Hypothalamus (tissue), 51 donors: ENCODE results near the gene DTWD2.
"Not testable (repeated sequence)": the region's sequence is repeated elsewhere in the genome, so short reads cannot be mapped to it uniquely, and the experiment has no call there.

Source experiments
- DNase-seq, 51 donors: peaks; one replicate each; lab custom pipeline; 2025; lab: John Stamatoyannopoulos, UW

DTWD2 gene

DNA sequence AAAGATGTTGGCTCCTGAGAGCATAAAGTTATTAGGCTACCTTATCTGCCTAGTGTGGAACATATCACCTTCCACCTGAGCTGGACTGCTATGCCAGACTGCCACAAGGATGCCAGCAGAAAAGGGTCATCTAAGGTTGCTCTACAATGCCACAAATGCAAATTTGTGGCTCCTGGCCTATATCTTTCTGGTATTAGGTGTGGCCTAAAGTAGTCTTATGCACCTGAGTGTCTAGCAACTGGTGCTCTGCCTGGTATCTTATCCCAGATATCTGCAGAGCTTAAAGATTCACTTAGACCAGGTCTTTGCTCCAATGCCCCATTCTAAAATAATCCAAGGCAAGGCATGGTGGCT, 34.7 kb downstream of the DTWD2 start:
- DNase-seq = no peak

DNA sequence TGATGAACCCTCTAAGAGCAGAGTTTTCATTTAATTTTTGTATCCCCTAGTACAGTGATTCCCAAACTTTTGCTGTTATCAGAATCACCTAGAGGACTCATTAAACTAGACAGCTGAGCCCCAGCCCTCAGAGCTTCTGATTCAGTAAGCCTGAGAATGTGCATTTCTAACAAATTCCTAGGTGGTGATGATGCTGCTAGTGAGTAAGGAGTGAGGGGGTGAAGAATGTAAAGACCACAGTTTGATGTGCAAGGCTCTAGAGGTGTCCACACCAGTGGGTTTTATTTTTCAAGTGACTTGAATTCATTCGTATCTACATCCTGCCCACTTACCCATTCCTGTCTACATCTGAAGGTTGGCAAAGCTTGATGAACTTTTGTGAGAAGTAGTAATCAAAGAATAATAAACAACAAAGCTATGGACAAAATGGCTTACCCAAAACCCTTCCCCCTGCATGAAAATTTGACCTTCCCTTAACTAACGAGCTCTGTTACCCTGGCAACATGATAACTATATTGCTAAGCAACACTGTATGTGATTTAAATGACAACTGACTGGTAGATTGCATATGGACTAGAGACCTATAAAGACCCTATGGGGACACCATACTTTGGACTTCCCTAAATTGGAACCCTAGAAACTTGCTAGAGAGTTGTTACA, 35.2 kb downstream of the DTWD2 start:
- DNase-seq = no peak

DNA sequence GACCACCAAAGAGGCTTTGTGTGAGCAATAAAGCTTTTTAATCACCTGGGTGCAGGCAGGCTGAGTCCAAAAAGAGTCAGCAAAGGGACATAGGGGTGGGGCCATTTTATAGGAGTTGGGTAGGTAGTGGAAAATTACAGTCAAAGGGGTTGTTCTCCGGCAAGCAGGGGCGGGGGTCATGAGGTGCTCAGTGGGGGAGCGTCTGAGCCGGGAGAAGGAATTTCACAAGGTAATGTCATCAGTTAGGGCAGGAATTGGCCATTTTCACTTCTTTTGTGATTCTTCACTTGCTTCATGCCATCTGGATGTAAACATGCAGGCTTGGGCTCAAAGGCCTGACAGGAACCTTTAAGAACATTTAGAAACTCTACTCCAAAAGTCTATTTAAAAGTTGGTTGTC, 36.0 kb downstream of the DTWD2 start:
- DNase-seq = not testable (repeated sequence)

DNA sequence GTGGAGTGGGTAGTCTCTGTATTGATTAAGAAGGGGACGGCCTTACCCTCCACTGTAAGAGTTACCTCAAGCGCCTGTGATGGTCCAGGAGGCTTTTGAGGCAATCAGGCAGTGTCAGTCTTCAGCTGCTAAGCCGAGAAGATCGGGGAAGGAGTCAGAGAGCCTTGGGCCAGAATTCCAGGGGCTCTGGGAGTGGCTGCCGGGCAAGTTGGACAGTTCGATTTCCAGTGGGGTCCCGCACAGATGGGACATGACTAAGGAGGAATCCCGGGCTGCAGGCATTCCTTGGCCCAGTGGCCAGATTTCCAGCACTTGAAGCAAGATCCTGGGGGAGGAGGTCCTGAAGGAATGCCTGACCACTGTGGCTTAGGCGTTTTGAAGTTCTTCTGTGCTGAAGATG, 38.0 kb downstream of the DTWD2 start:
- not testable (repeated sequence) for DNase-seq

DNA sequence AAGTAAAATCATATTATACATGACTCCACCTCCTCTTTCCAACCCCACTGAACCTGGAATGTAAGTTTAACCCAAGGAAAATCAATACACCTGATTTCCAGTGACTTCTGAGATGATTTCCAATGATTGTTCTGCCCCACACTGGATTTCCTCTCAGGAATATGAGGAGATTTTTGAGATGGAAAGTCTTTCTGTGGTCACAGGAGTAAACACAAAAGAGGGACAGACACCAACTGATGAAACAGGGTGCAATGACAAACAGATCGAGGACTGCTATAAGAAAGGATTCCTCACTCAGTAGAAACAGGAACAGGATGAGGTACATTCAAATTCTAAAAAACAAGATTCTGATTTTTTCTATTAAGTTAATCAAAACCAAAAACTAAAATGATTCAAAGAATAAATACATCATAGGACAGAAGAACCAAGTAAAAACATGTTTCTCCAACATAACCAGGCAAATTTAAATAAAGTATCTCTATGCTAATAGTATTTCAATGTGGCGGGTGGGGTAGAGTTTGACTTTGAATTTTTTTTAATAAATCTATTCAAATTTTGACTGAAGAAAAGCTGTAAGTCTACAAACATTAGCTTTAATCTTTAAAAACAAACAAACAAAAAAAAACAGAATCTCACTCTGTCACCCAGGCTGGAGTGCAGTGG, 42.1 kb downstream of the DTWD2 start:
- DNase-seq = no peak

DNA sequence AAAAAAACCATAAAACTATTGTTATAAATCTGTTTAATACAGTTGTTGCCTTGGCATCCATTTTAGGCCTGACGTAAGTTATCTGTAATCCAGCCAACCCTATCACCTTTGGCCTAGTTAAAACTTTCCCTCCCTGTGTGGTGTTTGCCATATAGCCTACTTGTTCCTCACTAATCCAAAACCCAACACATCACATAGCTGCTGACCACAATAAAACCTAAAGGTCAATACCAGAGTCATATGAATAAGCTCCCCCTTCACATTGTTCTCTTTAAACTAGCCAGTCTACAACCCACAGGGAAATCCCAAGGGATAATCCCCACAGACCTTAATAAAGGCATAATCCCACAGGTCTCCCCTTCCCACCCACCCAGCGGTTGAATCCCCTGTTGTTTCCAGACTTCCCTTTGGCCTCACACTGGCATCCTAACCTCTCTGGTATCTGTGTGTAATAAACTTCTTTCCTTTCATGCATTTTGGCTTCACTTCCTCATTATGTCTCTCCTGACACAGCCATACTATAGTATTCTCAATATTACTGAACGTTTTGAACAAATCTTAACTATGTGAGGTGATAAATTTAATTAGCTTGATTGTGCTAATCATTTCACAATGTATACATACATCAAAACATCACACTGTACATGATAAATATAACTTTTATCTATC, 50.8 kb downstream of the DTWD2 start:
- DNase-seq = no peak

DNA sequence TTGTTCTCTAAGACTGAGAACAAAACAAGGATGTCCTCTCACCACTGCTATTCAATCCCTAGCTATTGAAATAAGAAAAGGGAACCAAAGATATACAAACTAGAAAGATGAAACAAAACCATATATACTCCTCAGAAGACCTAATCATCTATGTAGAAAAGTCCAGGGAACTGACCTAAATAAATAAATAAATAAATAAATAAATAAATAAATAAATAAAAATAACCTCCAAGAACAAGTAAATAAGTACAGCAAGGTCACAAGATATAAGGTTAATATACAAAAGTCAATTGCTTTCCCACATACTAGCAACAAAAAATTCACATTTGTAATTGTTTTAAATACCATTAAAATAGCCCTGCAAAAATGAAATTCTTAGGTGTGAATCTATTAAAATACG, 54.6 kb downstream of the DTWD2 start:
- DNase-seq = no peak

DNA sequence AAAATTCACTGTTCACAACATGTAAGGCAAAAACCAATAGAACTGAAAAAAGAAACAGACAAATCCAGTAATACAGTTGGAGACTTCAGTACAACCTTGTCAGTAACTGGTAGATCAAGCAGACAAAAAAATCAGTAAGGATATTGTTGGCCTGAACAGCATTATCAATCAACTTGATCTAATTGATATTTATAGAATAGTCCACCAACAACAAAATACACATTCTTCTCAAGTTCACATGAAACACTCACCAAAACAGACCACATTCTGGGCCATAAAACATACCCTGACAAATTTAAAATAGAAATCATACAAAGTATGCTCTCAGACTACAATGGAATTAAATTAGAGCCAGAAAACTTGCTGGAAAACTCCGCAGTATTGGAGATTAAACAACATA, 56.8 kb downstream of the DTWD2 start:
- DNase-seq = no peak

DNA sequence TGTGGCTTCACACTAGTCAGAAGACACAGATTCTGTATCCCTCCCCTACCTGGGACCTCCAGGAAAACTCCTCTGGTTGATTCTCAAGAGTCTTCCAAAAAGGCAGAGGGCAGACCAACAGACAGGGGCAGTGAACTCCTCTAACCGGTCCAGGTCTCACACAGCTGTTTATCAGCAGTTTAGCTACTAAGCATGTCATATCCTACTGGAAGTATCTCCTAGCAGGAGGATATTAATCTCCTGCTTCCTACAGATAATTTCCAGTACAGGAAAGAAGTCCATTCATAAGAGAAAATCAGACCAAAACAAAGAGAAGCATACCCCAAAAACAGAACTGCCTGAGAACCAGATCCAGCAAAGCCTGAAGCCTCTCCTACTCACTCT, 64.3 kb downstream of the DTWD2 start:
- DNase-seq = no peak

DNA sequence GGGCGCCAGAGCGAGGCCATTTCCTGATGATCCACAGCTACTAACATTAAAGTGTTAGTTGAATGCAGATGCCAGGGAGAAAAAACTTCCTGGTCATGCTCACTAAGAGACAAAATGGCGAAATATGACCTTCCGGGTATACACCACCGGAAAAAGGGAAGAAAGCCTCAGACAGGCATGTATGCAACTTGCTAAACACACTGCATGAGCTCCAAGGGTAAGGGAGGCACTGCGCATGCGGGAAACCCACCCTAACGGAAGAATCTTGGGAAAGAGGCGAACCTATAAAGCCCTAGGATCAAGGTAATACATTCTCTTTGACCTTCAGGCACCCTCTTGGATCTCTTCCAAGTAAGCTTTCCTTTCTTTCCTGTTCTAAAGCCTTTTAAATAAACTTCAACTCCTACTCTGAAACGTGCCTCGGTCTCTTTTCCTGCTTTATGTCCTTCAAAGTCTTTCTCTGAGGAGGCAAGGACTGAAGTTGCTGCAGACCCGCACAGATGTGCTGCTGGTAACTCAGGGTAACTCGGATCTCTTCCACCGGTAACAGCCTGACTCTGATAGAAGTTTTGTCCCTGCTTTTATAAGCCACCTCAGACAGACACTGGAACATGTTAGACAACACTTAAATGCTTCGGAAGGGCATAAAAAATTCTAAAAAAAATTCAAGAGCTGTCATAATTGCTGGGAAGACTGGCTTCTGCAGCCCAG, 64.9 kb downstream of the DTWD2 start:
- no peak for DNase-seq

DNA sequence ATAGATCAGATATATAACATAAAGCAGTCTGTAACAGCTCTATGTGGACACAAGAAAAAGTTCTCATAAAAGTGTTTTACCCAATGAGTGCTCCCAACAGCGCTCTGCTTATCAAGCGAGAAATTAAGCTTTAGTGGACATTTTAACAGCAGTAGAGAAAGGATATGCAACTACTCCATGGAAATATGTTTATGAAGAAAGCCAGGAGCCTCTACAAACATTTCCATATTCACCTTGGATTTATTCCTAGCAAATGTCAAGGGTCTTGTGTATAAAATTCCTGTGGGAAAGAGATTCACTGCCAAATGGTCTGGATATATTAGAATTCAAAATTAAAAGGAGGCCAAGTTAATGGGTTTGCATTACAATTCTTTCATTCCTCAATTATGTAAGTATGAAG, 66.5 kb downstream of the DTWD2 start:
- no peak for DNase-seq

DNA sequence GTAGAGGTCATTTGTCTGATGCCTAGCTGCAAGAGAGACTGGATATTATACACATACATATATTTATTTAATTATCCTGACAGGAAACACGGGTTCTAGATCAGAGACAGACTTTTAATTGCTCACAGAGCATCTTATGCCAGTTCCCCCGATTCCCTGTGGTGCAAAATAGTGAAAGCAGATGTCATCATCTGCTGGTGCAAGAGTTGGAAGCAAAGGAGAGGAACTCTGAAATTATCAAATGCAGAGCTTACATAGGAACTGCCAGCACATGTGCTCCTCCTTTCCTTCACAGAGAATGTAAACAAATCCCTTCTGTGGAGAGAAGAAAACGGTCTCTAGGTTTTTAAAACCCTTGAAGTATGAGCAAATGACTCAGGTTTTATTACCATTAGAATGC, 69.3 kb downstream of the DTWD2 start:
- no peak for DNase-seq

DNA sequence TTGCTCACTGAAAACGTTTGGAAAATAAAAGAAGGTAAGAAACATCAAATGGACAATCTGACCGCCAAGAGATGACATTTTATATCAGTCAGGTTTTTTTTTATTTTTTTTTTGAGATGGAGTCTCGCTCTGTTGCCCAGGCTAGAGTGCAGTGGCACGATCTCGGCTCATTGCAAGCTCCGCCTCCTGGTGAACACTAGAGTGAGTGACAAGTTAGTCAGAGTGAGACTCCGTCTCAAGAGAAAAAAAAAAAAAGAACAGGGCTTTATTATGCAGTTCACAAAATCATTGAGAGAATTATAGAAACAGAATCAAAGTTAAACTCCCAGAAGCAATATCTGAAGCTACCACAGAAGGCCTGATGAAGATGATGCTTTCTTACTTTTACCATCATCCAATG, 70.1 kb downstream of the DTWD2 start:
- DNase-seq = no peak

DNA sequence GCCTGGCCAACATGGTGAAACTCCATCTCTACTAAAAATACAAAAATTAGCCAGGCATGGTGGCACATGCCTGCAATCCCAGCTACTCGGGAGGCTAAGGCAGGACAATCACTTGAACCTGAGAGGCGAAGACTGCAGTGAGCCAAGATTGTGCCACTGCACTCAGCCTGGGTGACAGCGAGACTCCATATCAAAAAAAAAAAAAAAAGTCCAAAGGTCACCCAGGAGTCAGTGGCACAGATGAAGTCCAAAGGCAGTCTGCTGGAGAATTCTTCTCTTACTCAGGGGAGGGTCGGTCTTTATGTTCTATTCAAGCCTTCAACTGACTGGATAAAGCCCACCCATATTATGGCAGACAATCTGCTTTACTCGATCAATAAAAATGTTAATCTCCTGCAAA, 80.8 kb downstream of the DTWD2 start:
- DNase-seq = not testable (repeated sequence)

DNA sequence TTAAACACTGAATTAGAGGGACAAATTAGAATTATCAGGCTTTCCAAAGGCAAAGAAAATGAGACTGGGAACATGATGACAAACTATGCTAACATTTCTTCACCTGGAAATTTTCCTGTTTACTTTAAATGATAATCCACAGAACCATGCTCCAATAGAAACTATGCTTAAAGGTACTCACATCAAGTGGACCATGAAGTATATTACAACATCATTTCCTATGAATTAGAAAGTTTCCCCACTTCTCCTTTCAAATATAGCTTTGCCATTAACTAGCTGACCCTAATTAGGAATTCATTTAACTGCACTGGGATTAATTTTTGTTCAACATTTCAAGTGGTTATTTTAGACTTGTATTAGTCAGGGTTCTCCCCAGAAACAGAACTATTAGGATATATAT, 81.4 kb downstream of the DTWD2 start:
- no peak for DNase-seq

DNA sequence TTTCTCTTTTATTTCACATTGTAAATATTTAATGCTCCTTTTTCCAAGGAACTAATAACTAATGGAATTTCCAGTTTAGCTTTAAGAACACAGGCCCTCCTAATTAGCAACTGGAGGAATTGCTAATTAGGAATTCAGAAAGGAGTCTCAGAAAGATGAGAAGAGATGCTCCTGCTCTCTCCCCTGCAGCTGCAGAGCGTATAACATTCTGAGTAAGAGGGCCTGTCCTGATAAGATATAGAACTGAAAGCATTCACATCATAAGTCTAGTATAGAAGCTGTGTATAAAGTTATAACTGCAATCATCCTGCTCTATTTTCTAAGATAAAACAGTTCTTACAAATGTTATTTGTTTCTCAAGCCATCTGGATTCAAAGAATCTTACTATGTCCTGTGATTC, 83.2 kb downstream of the DTWD2 start:
- DNase-seq = no peak

DNA sequence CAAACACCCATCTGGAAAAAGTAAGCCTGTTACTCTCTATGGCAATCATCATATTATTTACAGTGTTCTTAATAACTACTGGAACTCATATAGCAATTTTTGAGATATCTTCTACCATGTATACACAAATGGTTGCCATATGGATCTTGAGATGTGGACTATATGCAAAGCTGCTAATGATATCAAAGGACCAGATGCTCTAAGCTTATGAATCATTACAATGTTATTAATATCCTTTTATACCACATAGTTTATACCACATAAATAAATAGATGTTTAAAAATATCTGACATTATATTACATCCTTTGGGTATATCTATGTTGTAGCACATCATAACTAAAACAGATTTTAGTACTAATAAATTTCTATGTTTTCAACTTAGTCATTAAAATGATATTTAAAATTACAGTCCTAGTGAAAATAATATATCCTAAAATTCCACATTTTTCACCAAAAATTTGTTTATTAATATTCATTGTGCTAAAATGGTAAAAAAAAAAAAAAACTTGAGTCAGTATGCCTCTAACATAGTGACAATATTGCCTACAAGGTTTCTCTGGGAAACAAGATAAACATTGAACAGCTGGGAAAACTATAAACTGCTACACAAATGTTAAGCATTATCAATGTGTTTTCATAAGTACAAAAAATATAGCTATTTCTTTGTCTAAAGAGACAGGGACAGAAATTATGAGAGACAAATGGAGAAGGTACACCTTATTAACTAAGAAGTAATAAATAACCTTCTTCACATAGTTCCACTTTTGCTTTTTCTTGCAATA, 85.5 kb downstream of the DTWD2 start:
- DNase-seq = no peak

DNA sequence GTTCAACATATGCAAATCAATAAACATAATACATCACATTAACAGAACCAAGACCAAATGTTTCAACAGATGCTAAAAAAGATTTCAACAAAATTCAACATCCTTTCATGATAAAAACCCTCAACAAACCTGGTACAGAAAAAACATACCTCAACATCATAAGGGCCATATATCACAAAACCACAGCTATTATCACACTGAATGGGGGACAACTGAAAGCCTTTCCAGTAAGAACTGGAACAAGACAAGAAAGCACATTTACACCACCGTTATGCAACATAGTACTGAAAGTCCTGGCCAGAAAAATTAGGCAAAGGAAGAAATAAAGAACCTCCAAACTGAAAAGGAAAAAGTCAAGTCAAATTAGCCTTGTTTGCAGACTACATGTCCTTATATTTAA, 93.6 kb downstream of the DTWD2 start:
- DNase-seq = no peak

DNA sequence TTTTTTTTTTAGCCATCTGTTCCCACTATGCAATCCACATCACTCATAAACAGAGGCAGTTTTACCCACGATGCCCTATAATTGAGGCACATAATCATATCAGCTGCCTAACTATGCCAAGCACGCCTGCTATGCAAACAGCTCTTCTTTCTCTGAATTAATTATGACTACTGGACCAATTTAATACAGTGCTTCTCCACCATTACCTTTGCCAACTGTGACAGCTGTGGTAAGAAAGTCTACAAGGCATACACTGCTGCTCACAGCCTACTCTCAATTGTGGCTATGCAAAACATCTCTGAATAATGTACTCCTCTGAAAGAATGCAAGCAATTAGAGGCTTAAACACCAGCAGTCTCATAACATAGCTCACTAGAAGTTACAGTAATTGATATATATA, 97.1 kb downstream of the DTWD2 start:
- no peak for DNase-seq

DNA sequence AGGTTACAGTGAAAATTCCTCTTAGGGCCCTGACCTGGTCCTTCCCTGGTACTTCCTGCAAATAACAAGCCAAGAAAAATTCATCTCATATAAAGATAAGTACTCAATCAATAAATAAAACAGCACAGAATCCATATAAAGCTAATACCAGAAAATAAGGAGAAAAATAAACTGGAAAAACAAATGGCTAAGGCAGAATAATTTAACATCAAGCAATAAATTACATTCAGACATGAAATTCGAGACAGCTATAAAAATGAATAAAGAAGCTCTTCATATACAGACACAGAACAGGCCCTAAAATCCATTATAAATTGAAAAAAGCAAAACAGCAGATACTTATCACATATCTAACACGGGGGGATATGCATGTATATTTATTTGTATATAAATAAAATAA, 99.2 kb downstream of the DTWD2 start:
- no peak for DNase-seq

DNA sequence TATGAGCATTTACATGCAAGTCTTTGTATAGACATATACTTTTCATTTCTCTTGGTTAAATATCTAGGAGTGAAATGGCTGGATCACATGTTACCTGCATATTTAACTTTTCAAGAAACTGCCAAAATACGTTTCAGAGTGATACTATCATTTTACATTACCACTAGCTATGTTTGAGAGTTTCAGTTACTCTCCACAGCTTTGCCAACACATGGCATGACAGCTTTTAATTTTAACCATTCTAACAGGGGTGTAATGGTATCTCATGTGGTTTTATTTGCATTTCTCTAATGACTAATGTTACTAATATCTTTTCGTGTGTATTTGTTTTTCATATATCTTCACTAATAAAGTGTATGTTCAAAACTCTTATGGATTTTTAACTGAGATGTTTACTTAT, 99.8 kb downstream of the DTWD2 start:
- no peak for DNase-seq
